GM10266 (cell line): Measurements from ENCODE around the gene CCDC182.

Experiments used
- DNase-seq: peaks from one replicate; pipeline ENCODE4 v3.0.0; 2012; ENCODE audit errors: extremely low spot score
- TF ChIP-seq, protein P1 (sequence below): IDR thresholded peaks from 2 replicates; pipeline ENCODE4 v1.5.1; 2012; ENCODE audit warnings: mild to moderate bottlenecking, low read depth; ENCODE audit not compliant: control insufficient read depth, insufficient read depth; ENCODE audit errors: missing control alignments

Gene CCDC182

DNA sequence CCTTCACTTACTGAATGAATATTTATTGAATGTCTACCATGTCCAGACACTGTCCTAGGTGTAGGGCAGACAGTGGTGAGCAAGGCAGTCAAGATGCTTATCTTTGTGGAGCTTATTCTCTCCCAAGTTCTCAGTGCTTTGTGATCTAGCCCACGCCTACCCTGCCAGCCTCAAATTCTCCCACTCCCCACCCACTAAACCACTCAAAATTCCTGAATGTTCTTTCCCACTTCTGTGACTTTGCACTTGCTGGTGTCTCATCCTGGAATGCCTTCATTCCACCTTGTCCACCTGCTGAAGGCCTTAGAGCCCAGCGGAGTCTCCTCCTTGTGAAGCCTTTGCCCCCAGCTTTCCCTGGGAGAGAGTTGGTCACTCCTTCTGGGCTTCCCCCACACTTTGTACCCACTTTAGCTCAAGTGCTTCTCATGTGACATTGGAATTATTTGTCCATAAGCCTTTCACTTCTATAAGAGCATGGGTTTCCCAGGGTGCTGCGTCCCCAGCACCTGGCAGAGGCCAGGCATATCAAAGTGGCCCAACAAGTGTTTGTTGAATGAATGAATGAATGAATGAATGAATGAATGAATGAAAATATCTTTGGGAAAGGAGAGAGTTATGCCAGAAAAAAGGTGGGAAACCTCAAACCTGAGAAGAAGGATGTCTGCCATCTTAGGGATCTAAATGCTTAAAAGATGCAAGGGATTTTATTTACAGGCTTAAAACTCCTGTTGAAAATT lies 23.0 kb downstream of the CCDC182 start:
- no peak for DNase-seq
- TF ChIP-seq, protein P1, sequence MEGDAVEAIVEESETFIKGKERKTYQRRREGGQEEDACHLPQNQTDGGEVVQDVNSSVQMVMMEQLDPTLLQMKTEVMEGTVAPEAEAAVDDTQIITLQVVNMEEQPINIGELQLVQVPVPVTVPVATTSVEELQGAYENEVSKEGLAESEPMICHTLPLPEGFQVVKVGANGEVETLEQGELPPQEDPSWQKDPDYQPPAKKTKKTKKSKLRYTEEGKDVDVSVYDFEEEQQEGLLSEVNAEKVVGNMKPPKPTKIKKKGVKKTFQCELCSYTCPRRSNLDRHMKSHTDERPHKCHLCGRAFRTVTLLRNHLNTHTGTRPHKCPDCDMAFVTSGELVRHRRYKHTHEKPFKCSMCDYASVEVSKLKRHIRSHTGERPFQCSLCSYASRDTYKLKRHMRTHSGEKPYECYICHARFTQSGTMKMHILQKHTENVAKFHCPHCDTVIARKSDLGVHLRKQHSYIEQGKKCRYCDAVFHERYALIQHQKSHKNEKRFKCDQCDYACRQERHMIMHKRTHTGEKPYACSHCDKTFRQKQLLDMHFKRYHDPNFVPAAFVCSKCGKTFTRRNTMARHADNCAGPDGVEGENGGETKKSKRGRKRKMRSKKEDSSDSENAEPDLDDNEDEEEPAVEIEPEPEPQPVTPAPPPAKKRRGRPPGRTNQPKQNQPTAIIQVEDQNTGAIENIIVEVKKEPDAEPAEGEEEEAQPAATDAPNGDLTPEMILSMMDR = no peak

GRCh38 chr17:57720386-57721035 lies 24.6 kb downstream of the CCDC182 start:
- no peak for DNase-seq
- TF ChIP-seq, protein P1 = no peak

DNA sequence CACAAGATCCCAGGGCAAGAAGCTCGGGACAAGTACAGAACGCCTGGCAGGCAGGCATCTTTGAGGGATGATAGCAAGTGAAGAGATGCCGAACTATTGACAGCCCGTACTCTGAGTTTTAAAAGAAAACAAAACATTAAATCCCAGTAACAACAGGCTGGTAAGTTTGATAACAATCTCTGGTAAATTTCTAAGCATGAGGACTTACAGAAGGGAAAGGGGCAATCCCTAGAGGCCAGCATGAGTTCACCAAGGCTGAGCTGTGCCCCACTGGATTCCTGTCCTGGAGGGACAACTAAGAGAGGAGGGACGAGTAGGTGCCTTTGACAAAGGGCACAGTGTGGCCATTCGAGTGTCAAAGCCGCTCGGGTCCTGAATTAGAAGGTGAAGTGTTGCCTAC lies 26.2 kb downstream of the CCDC182 start:
- DNase-seq = no peak
- TF ChIP-seq, protein P1 = no peak

DNA sequence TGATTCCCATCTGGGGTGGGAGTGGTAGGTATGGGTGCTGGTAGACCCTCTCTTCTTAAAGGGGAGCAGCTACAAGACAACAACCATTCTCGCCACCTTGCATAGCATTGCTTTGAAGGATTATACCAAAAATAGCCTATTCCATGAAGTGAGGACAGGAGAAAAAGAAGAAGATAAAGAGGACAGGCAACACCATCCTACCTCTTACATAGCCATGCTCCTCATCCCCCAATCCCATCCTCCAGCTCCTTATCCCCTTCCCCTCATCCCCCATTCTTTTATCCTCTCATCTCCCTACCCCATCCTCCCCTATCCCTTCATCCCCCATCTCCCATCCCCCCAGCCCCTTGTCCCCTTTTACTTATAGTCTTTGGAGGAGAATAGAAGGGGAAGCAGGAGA lies 29.1 kb downstream of the CCDC182 start:
- TF ChIP-seq, protein P1 = no peak
- DNase-seq = no peak

- no peak for DNase-seq
Observed at GRCh38 chr17:57714665-57715180, 30.4 kb downstream of the CCDC182 start.

DNA sequence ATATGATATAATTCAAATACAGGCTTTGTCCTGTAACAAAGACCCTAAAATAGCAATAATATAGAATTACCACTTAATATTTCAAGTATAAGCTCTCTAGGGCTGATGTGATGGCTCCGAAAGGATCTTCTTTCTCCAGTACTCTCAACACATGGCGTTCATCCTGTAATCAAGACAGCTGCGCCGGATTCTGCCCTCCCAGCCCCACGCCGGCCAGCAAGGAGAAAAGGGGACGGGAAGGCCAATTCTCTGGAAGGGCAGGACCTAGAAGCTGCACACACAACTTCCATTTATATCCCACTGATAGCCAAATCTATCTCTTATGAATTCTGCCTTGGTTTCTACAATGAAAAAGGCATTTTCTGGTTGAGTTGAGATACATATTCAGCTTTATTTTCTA lies 32.0 kb downstream of the CCDC182 start:
- TF ChIP-seq, protein P1 = no peak
- DNase-seq = no peak

More at GRCh38 chr17:57714665-57715180, 30.4 kb downstream of the CCDC182 start:
- TF ChIP-seq, protein P1 = no peak

GRCh38 chr17:57708410-57708809 lies 36.7 kb downstream of the CCDC182 start:
- DNase-seq = no peak
- TF ChIP-seq, protein P1 = no peak
